ENCODE results near the gene USHBP1. TPM values are rescaled to one million over a fixed set of nuclear protein-coding genes. Genes with fewer than 3 reads are reported as not detected.

Gene USHBP1
- polyA plus RNA-seq, 1 donor from 2014 or later, result 0.59 TPM

DNA sequence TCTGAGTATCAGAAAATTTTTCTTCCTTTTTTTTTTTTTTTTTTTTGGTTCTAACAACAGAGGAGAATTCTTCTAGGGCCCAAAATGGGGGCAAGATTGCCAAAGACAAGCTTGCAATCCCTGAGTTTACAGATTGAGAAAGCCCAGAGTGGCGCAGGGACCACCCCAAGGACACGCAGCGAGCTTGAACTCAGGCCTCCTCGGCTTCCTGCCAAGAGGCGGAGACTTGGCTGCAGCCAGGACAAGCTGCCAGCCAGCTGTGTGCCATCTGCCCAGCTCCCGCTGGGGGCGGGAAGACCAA is 40.6 kb upstream of the USHBP1 start:
- H3F3A ChIP-seq (ENCODE audit: insufficient read depth, low read length, poor library complexity, severe bottlenecking), result no peaks in the 10 kb centered on the region
- peak overlapping the region; percentile 30 for H3K27ac ChIP-seq (ENCODE audit: low read length)
- no peaks in the 10 kb centered on the region for H3K27me3 ChIP-seq (ENCODE audit: insufficient read depth, low read depth, low read length)
- no peaks in the 10 kb centered on the region for H4K20me1 ChIP-seq (ENCODE audit: insufficient read depth)
- H3K4me2 ChIP-seq (ENCODE audit: low read length), result peak overlapping the region; percentile 64
- peak overlapping the region; percentile 48 for H2AFZ ChIP-seq (ENCODE audit: low read depth, low read length)
- peaks cover 7% of the 10 kb centered on the region for H3K79me2 ChIP-seq (replicated peaks; ENCODE audit: insufficient read depth, low read length)
- no peaks in the 10 kb centered on the region for H3K9me3 ChIP-seq (ENCODE audit: low read length)
- H3K36me3 ChIP-seq (ENCODE audit: insufficient read depth, low read length), result no peaks in the 10 kb centered on the region
- H3K9ac ChIP-seq (ENCODE audit: low read length), result peak overlapping the region; percentile 52
- H3K9me2 ChIP-seq (ENCODE audit: insufficient read depth, low read length), result no peaks in the 10 kb centered on the region
- peak overlapping the region; percentile 92 for H3K4me3 ChIP-seq (ENCODE audit: low read length)
- no peak for TF ChIP-seq EP300 (conservative IDR thresholded peaks at IDR 0.05; ENCODE audit: poor library complexity, severe bottlenecking)
- TF ChIP-seq SMC3 (conservative IDR thresholded peaks at IDR 0.05; ENCODE audit: poor library complexity), result no peak
- no peak for TF ChIP-seq POLR2AphosphoS5 (IDR thresholded peaks at IDR 0.05)
- TF ChIP-seq, protein P1, sequence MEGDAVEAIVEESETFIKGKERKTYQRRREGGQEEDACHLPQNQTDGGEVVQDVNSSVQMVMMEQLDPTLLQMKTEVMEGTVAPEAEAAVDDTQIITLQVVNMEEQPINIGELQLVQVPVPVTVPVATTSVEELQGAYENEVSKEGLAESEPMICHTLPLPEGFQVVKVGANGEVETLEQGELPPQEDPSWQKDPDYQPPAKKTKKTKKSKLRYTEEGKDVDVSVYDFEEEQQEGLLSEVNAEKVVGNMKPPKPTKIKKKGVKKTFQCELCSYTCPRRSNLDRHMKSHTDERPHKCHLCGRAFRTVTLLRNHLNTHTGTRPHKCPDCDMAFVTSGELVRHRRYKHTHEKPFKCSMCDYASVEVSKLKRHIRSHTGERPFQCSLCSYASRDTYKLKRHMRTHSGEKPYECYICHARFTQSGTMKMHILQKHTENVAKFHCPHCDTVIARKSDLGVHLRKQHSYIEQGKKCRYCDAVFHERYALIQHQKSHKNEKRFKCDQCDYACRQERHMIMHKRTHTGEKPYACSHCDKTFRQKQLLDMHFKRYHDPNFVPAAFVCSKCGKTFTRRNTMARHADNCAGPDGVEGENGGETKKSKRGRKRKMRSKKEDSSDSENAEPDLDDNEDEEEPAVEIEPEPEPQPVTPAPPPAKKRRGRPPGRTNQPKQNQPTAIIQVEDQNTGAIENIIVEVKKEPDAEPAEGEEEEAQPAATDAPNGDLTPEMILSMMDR (IDR thresholded peaks at IDR 0.05; ENCODE audit: poor library complexity, severe bottlenecking), result no peak
- TF ChIP-seq MXI1 (conservative IDR thresholded peaks at IDR 0.05; ENCODE audit: poor library complexity, severe bottlenecking), result no peak
- TF ChIP-seq TAF1 (IDR thresholded peaks at IDR 0.05; ENCODE audit: low read depth), result no peak
- no peak for TF ChIP-seq REST (IDR thresholded peaks at IDR 0.05; ENCODE audit: borderline replicate concordance)
- no peak for TF ChIP-seq EZH2 (IDR thresholded peaks at IDR 0.05; ENCODE audit: borderline replicate concordance, insufficient read depth, low read length, poor library complexity, severe bottlenecking)
- no peak for TF ChIP-seq RAD21 (conservative IDR thresholded peaks at IDR 0.05)

GRCh38 chr19:17304386-17305215 is 40.1 kb upstream of the USHBP1 start:
- Histone ChIP-seq H3K79me2 (replicated peaks; ENCODE audit: insufficient read depth, low read length) (peaks cover 1% of the 10 kb centered on the region), H3K9me3 (ENCODE audit: low read length) (no peaks in the 10 kb centered on the region), H3K36me3 (ENCODE audit: insufficient read depth, low read length) (no peaks in the 10 kb centered on the region), H2AFZ (ENCODE audit: low read depth, low read length) (no peak overlapping the region), H3K27ac (ENCODE audit: low read length) (no peak overlapping the region), H4K20me1 (ENCODE audit: insufficient read depth) (no peaks in the 10 kb centered on the region), H3K4me3 (ENCODE audit: low read length) (peak overlapping the region; percentile 92), H3K4me2 (ENCODE audit: low read length) (no peak overlapping the region), H3K9ac (ENCODE audit: low read length) (no peak overlapping the region), H3K27me3 (ENCODE audit: insufficient read depth, low read depth, low read length) (no peaks in the 10 kb centered on the region), H3K9me2 (ENCODE audit: insufficient read depth, low read length) (no peaks in the 10 kb centered on the region), H3F3A (ENCODE audit: insufficient read depth, low read length, poor library complexity, severe bottlenecking) (no peaks in the 10 kb centered on the region)
- no peak for TF ChIP-seq SMC3 (conservative IDR thresholded peaks at IDR 0.05; ENCODE audit: poor library complexity)
- no peak for TF ChIP-seq EZH2 (IDR thresholded peaks at IDR 0.05; ENCODE audit: borderline replicate concordance, insufficient read depth, low read length, poor library complexity, severe bottlenecking)
